Measurements from ENCODE around the gene CEP76. TPM values are rescaled to one million over a fixed set of nuclear protein-coding genes. Genes with fewer than 3 reads are reported as not detected.

The CEP76 gene
- total RNA-seq, 1 experiment from 2014 or later, result 13.1 TPM

DNA sequence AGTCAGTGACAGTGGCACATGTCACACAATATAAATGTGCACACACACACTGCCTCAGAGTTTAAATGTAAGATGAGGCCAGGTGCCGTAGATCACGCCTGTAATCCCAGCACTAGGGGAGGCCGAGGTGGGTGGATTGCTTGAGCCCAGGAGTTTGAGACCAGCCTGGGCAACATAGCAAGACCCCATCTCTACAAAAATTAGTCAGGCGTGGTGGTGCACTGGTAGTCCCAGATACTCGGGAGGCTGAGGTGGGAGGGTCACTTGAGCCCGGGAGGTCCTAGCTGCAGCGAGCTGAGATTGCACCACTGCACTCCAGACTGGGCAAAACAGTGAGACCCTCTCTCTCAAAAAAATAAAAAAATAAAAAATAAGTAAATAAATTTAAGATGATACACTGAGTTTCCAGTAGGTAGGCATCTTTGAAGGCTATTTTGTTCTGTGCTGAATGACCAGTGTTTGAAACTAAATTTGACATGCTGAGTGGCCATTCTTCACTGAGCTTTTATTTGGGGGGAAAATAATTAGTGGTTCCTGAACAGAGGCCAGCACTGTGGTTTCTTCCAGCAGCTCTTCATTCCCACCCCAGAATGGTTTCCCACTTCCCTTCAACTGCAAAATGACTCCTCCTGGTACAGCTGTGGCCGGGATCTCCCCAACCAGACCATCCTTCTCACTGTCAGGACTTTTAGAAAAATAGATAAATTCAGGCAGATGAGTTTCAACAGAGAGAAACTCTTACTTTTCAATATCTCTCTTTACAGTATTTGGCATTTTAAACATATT lies 45.2 kb upstream of the CEP76 start:
- H3K27me3 ChIP-seq (ENCODE audit: low read length), result no peaks in the 10 kb centered on the region

DNA sequence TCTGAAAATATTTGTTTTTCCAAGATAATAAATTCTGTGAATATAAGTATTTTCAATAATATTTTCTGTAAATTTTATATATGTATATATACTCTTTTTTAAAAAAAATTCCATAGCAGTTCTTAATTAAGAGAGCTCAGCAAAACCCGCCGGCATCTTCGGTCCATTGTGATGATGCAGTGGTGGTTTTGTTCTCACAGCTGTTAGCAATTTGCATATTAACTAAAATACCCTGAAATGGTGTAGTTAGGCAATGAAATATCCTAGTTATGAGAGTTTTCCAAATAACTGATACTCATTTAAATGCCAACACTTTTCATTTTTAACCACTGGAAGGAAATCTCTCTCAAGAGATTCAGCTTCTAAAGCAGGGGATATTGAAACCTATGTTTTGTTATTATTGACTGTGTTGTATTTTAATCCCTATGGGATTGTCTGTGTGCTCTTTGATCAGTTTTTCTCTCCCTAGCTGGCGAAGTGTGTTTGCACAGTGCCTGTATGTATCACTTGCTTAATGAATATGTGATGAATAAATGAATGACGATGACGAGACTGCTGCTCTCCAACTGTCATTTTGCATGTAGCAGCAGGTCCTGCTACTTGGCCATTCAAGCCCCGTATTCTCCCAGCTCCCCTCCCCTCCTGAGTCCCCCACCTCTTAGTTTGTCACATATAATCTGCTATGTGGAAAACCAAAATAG lies 42.7 kb upstream of the CEP76 start:
- no peak overlapping the region for H2AFZ ChIP-seq (ENCODE audit: low read length)
- no peaks in the 10 kb centered on the region for H3K36me3 ChIP-seq (ENCODE audit: insufficient read depth, low read length)
- no peak for DNase-seq
- peaks cover 10% of the 10 kb centered on the region; the same call in 1 of the 2 replicates for H3K4me1 ChIP-seq (ENCODE audit: low read length)
- H3K4me2 ChIP-seq (ENCODE audit: low read depth, low read length, poor library complexity, severe bottlenecking), result no peak overlapping the region
- H3K27ac ChIP-seq (ENCODE audit: low read length), result no peak overlapping the region
- no peak overlapping the region for H3K9ac ChIP-seq (ENCODE audit: low read length)
- H3K9me3 ChIP-seq (ENCODE audit: low read length), result no peaks in the 10 kb centered on the region
- no peak overlapping the region for H3K4me3 ChIP-seq (ENCODE audit: low read length)
- H3K27me3 ChIP-seq (ENCODE audit: low read length), result no peaks in the 10 kb centered on the region
- H3K9me2 ChIP-seq (replicated peaks; ENCODE audit: insufficient read depth, low read length), result no peaks in the 10 kb centered on the region
- no peaks in the 10 kb centered on the region for H3K79me2 ChIP-seq (ENCODE audit: low read length)
- H4K20me1 ChIP-seq (ENCODE audit: insufficient read depth, low read depth, low read length), result no peaks in the 10 kb centered on the region

More for the DNA sequence above, 45.2 kb upstream of the CEP76 start:
- no peak overlapping the region for H3K4me2 ChIP-seq (ENCODE audit: low read depth, low read length, poor library complexity, severe bottlenecking)
- H2AFZ ChIP-seq (ENCODE audit: low read length), result no peak overlapping the region
- no peak overlapping the region for H3K9ac ChIP-seq (ENCODE audit: low read length)
- H3K79me2 ChIP-seq (ENCODE audit: low read length), result no peaks in the 10 kb centered on the region
- no peak overlapping the region for H3K4me3 ChIP-seq (ENCODE audit: low read length)
- H3K9me2 ChIP-seq (replicated peaks; ENCODE audit: insufficient read depth, low read length), result no peaks in the 10 kb centered on the region
- no peaks in the 10 kb centered on the region for H4K20me1 ChIP-seq (ENCODE audit: insufficient read depth, low read depth, low read length)
- no peak for DNase-seq
- H3K27ac ChIP-seq (ENCODE audit: low read length), result no peak overlapping the region
- H3K36me3 ChIP-seq (ENCODE audit: insufficient read depth, low read length), result no peaks in the 10 kb centered on the region
- no peaks in the 10 kb centered on the region for H3K9me3 ChIP-seq (ENCODE audit: low read length)
- H3K4me1 ChIP-seq (ENCODE audit: low read length), result peaks cover 14% of the 10 kb centered on the region; the same call in 1 of the 2 replicates

DNA sequence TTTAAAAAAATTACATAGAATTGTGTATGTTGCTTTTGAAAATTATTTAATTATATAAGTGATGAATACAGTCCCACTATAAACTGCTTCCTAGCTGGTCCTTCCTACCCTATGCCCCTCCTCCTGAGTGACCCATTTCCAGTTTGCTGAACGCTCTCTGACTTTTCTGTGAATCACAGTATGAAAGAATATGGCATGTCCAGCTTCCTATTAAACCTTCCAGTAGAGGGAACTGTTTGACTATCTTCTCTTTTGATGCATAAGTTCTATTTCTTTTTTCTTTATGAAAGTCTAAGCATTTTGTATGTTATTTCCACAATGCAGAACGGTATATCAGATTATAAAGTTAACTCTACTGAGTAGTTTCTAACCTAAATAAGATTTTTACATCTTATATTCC lies 41.6 kb upstream of the CEP76 start:
- H4K20me1 ChIP-seq (ENCODE audit: insufficient read depth, low read depth, low read length), result no peaks in the 10 kb centered on the region
- no peaks in the 10 kb centered on the region for H3K9me2 ChIP-seq (replicated peaks; ENCODE audit: insufficient read depth, low read length)
- no peak overlapping the region for H3K4me2 ChIP-seq (ENCODE audit: low read depth, low read length, poor library complexity, severe bottlenecking)
- no peak overlapping the region for H3K4me3 ChIP-seq (ENCODE audit: low read length)
- H3K79me2 ChIP-seq (ENCODE audit: low read length), result no peaks in the 10 kb centered on the region
- H3K27me3 ChIP-seq (ENCODE audit: low read length), result no peaks in the 10 kb centered on the region
- no peak overlapping the region for H2AFZ ChIP-seq (ENCODE audit: low read length)
- H3K4me1 ChIP-seq (ENCODE audit: low read length), result peaks cover 6% of the 10 kb centered on the region; the same call in 1 of the 2 replicates
- H3K27ac ChIP-seq (ENCODE audit: low read length), result no peak overlapping the region
- no peaks in the 10 kb centered on the region for H3K36me3 ChIP-seq (ENCODE audit: insufficient read depth, low read length)
- H3K9ac ChIP-seq (ENCODE audit: low read length), result no peak overlapping the region
- H3K9me3 ChIP-seq (ENCODE audit: low read length), result no peaks in the 10 kb centered on the region
- DNase-seq, result peak; percentile 81

DNA sequence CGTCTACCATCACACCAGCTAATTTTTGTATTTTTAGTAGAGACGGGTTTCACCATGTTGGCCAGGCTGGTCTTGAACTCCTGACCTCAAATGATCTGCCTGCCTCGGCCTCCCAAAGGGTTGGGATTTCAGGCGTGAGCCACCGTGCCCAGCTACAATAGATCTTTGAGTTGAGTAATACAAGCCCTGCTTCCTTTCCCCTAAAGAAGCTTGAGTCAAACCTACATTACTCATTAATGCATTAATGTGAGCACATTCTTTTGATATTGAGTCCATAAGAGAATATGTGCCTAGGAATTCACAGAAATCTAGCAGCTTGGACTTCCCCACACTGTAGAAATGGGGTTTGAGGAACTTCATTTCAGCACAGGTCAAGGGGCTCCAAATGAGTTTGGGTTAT lies 39.9 kb upstream of the CEP76 start:
- Histone ChIP-seq H3K9me3 (ENCODE audit: low read length) (no peaks in the 10 kb centered on the region), H3K4me3 (ENCODE audit: low read length) (no peak overlapping the region), H3K79me2 (ENCODE audit: low read length) (no peaks in the 10 kb centered on the region), H3K27me3 (ENCODE audit: low read length) (no peaks in the 10 kb centered on the region), H3K4me2 (ENCODE audit: low read depth, low read length, poor library complexity, severe bottlenecking) (no peak overlapping the region), H3K27ac (ENCODE audit: low read length) (no peak overlapping the region), H3K36me3 (ENCODE audit: insufficient read depth, low read length) (no peaks in the 10 kb centered on the region), H3K9me2 (replicated peaks; ENCODE audit: insufficient read depth, low read length) (no peaks in the 10 kb centered on the region), H3K9ac (ENCODE audit: low read length) (no peak overlapping the region), H2AFZ (ENCODE audit: low read length) (no peak overlapping the region), H4K20me1 (ENCODE audit: insufficient read depth, low read depth, low read length) (no peaks in the 10 kb centered on the region), H3K4me1 (ENCODE audit: low read length) (peaks cover 6% of the 10 kb centered on the region; the same call in 1 of the 2 replicates)
- no peak for DNase-seq

DNA sequence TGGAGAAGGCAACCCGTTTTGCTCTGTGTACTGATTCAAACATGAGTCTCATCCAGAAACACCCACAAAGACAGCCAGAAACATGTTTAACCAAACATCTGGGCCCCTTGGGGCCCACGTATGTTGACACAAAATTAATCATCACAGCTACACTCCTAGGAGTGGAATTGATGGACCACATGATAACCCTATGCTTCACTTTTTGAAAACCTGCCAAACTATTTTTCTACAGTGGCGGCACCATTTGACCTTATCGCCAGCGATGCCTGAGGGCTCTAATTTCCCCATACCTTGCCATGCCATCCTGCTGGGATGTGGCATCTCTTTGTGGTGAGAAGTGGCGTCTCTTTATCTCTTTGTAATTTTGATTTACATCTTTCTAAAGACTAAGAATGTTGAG lies 38.8 kb upstream of the CEP76 start:
- H3K27me3 ChIP-seq (ENCODE audit: low read length), result no peaks in the 10 kb centered on the region
- no peak for DNase-seq
- H3K4me3 ChIP-seq (ENCODE audit: low read length), result no peak overlapping the region
- no peaks in the 10 kb centered on the region for H3K9me2 ChIP-seq (replicated peaks; ENCODE audit: insufficient read depth, low read length)
- H3K4me1 ChIP-seq (ENCODE audit: low read length), result peaks cover 6% of the 10 kb centered on the region; the same call in 1 of the 2 replicates
- no peak overlapping the region for H3K27ac ChIP-seq (ENCODE audit: low read length)
- no peak overlapping the region for H3K4me2 ChIP-seq (ENCODE audit: low read depth, low read length, poor library complexity, severe bottlenecking)
- H3K9me3 ChIP-seq (ENCODE audit: low read length), result no peaks in the 10 kb centered on the region
- H3K79me2 ChIP-seq (ENCODE audit: low read length), result no peaks in the 10 kb centered on the region
- H4K20me1 ChIP-seq (ENCODE audit: insufficient read depth, low read depth, low read length), result no peaks in the 10 kb centered on the region
- H3K36me3 ChIP-seq (ENCODE audit: insufficient read depth, low read length), result no peaks in the 10 kb centered on the region
- no peak overlapping the region for H3K9ac ChIP-seq (ENCODE audit: low read length)
- H2AFZ ChIP-seq (ENCODE audit: low read length), result no peak overlapping the region

DNA sequence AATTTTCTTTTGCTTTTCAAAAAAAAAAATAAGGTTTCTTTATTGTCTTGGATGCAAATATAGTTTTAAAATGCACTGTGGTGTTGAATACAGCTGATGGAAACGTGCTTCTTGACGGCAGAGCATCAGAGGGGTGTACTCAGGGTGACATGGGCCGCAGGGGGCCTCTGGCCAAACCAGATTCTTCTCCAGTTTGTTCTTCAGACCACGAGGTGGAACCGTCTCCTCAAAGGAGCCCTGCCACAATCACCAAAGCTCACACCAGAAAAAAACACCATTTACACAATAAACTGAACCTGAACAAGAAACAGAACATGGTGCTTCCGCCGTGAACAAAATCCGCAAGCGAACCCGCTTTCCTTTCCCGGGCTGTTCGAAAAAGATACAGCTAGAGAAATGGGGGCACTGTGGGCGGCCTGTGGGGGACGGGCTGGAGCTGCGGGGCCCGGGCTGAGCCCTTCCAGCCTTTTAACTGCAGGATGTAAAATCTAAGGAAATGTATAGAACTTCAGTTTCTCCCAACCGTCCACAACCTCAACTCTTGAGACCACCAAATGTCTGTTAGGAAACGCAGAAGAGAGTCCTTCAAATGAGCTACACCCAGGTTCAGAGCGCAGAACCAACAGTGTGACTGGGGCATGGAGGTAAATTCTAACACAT lies 34.9 kb upstream of the CEP76 start:
- Histone ChIP-seq H3K4me1 (ENCODE audit: low read length) (no peaks in the 10 kb centered on the region), H3K9me2 (replicated peaks; ENCODE audit: insufficient read depth, low read length) (no peaks in the 10 kb centered on the region), H3K4me2 (ENCODE audit: low read depth, low read length, poor library complexity, severe bottlenecking) (no peak overlapping the region), H3K9me3 (ENCODE audit: low read length) (no peaks in the 10 kb centered on the region), H3K27ac (ENCODE audit: low read length) (no peak overlapping the region), H3K36me3 (ENCODE audit: insufficient read depth, low read length) (no peaks in the 10 kb centered on the region), H3K27me3 (ENCODE audit: low read length) (no peaks in the 10 kb centered on the region), H3K9ac (ENCODE audit: low read length) (no peak overlapping the region), H2AFZ (ENCODE audit: low read length) (no peak overlapping the region), H4K20me1 (ENCODE audit: insufficient read depth, low read depth, low read length) (no peaks in the 10 kb centered on the region), H3K4me3 (ENCODE audit: low read length) (no peak overlapping the region), H3K79me2 (ENCODE audit: low read length) (no peaks in the 10 kb centered on the region)
- DNase-seq, result peak; percentile 56

DNA sequence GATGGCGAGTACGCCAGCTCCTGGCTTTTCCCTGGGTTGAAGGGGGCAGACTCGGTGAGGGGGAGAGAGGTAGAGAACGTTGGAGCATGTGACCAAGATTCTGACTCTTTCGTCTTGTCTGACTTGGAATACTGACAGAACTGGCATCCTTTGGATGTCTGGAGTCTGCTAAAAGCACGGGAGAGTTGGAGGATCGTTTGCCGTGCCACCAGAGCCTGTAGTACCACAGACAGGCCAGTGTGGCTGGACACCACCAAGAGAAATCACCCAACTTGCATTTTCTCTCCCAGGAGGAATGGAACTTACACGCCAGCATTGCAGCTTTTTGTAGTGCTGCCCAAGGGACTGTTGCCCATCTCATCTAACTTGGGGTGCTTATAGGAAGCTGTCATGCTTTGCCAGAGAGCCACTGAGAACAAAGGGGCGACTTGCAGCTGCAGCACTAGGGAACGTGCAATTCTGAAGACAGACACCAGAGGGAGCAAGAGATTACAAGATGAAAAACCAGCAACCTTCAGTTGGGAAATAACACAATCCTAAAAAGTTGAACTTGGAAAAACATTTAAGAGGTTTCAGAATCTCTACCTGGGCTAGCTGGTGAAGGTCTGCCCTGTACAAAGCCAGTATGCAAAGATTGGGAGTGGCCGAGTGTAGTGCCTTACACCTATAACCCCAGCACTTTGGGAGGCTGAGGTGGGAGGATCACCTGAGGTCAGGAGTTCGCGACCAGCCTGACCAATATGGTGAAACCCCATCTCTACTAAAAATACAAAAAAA lies 24.4 kb upstream of the CEP76 start:
- H3K4me3 ChIP-seq (ENCODE audit: low read length), result no peak overlapping the region
- H3K9me3 ChIP-seq (ENCODE audit: low read length), result no peaks in the 10 kb centered on the region
- no peaks in the 10 kb centered on the region for H3K9me2 ChIP-seq (replicated peaks; ENCODE audit: insufficient read depth, low read length)
- no peaks in the 10 kb centered on the region for H3K27me3 ChIP-seq (ENCODE audit: low read length)
- H2AFZ ChIP-seq (ENCODE audit: low read length), result no peak overlapping the region
- no peak overlapping the region for H3K9ac ChIP-seq (ENCODE audit: low read length)
- H3K4me1 ChIP-seq (ENCODE audit: low read length), result no peaks in the 10 kb centered on the region
- H3K79me2 ChIP-seq (ENCODE audit: low read length), result no peaks in the 10 kb centered on the region
- no peak overlapping the region for H3K4me2 ChIP-seq (ENCODE audit: low read depth, low read length, poor library complexity, severe bottlenecking)
- H3K36me3 ChIP-seq (ENCODE audit: insufficient read depth, low read length), result peaks cover 21% of the 10 kb centered on the region
- peak; percentile 88 for DNase-seq
- no peak overlapping the region for H3K27ac ChIP-seq (ENCODE audit: low read length)
- H4K20me1 ChIP-seq (ENCODE audit: insufficient read depth, low read depth, low read length), result no peaks in the 10 kb centered on the region
